Neuronal stem cell (in vitro differentiated cells): ENCODE data around the gene XXYLT1.

Experiments used
- DNase-seq: peaks from one replicate; pipeline ENCODE4 v3.0.0-alpha.2; 2013; ENCODE audit warnings: low spot score
- H2AFZ ChIP-seq: one replicate; pipeline ENCODE4 v1.6.1; 2013; ENCODE audit warnings: mild to moderate bottlenecking, low read length, inconsistent platforms
- H2AK5ac ChIP-seq: 2 replicates; pipeline ENCODE4 v1.6.1; 2013; ENCODE audit warnings: low read depth, mild to moderate bottlenecking, inconsistent platforms, low read length, moderate library complexity, mixed read lengths
- H2BK120ac ChIP-seq: 2 replicates; pipeline ENCODE4 v1.6.1; 2013; ENCODE audit warnings: low read depth, mild to moderate bottlenecking, inconsistent platforms, low read length, moderate library complexity, mixed read lengths
- H2BK12ac ChIP-seq: one replicate; pipeline ENCODE4 v1.6.1; 2013; ENCODE audit warnings: low read length, inconsistent platforms
- H2BK15ac ChIP-seq: 2 replicates; pipeline ENCODE4 v1.6.1; 2013; ENCODE audit warnings: mild to moderate bottlenecking, low read length, inconsistent platforms, mixed read lengths
- H2BK5ac ChIP-seq: one replicate; pipeline ENCODE4 v1.6.1; 2013; ENCODE audit warnings: inconsistent platforms, mild to moderate bottlenecking, low read length, moderate library complexity
- H3K14ac ChIP-seq: one replicate; pipeline ENCODE4 v1.6.1; 2013; ENCODE audit warnings: low read length, inconsistent platforms
- H3K18ac ChIP-seq: 2 replicates; pipeline ENCODE4 v1.6.1; 2013; ENCODE audit warnings: low read length, inconsistent platforms
- H3K23ac ChIP-seq: 2 replicates; pipeline ENCODE4 v1.6.1; 2013; ENCODE audit warnings: low read depth, mild to moderate bottlenecking, mixed read lengths, low read length, inconsistent platforms; ENCODE audit not compliant: poor library complexity
- H3K27ac ChIP-seq: replicated peaks from 3 replicates; pipeline ENCODE4 v1.5.1; 2013; ENCODE audit warnings: low read length, inconsistent platforms
- H3K27me3 ChIP-seq, 3 experiments: 2 replicates each; pipeline ENCODE4 v1.6.1; 2013; ENCODE audit warnings: low read length in 3 of 3, mild to moderate bottlenecking in 2 of 3, inconsistent platforms in 1 of 3, low read depth in 1 of 3, mixed read lengths in 1 of 3, moderate library complexity in 1 of 3; ENCODE audit not compliant: control insufficient read depth in 3 of 3, insufficient read depth in 3 of 3
- H3K36me3 ChIP-seq, 2 donors: replicated peaks in 1 of 2; 2 replicates each; pipeline ENCODE4 v1.6.1; 2013; ENCODE audit warnings: low read length in 2 of 2; ENCODE audit not compliant: control insufficient read depth in 2 of 2, insufficient read depth in 2 of 2
- H3K4ac ChIP-seq: 2 replicates; pipeline ENCODE4 v1.6.1; 2013; ENCODE audit warnings: inconsistent platforms, mild to moderate bottlenecking, low read length, moderate library complexity
- H3K4me1 ChIP-seq, 2 donors: 1 replicate in 1 of 2; 2 replicates in 1 of 2; pipeline ENCODE4 v1.6.1; 2013; ENCODE audit warnings: low read length in 2 of 2, low read depth in 1 of 2; ENCODE audit not compliant: control insufficient read depth in 2 of 2, insufficient read depth in 1 of 2
- H3K4me2 ChIP-seq: one replicate; pipeline ENCODE4 v1.6.1; 2013; ENCODE audit warnings: mild to moderate bottlenecking, low read length, inconsistent platforms; ENCODE audit not compliant: insufficient read depth, poor library complexity, severe bottlenecking
- H3K4me3 ChIP-seq, 2 donors: 2 replicates each; pipeline ENCODE4 v1.5.1; 2013; ENCODE audit warnings: low read length in 2 of 2, mild to moderate bottlenecking in 2 of 2, inconsistent platforms in 1 of 2, moderate library complexity in 1 of 2
- H3K79me1 ChIP-seq: one replicate; pipeline ENCODE4 v1.6.1; 2013; ENCODE audit warnings: low read depth, mild to moderate bottlenecking, inconsistent platforms, low read length, moderate library complexity
- H3K9ac ChIP-seq: one replicate; pipeline ENCODE4 v1.6.1; 2013; ENCODE audit warnings: mild to moderate bottlenecking, low read depth, low read length, inconsistent platforms; ENCODE audit not compliant: poor library complexity
- H3K9me3 ChIP-seq, 2 donors: replicated peaks in 1 of 2; 2 replicates each; pipeline versions ENCODE3 to v1.6.1; 2013; ENCODE audit warnings: low read length in 2 of 2, mild to moderate bottlenecking in 2 of 2, inconsistent platforms in 1 of 2, low read depth in 1 of 2, mixed read lengths in 1 of 2, moderate library complexity in 1 of 2; ENCODE audit not compliant: control insufficient read depth in 2 of 2, insufficient read depth in 1 of 2
- H4K8ac ChIP-seq: one replicate; pipeline ENCODE4 v1.6.1; 2013; ENCODE audit warnings: low read depth, mild to moderate bottlenecking, inconsistent platforms, low read length, moderate library complexity
- H4K91ac ChIP-seq: one replicate; pipeline ENCODE4 v1.6.1; 2013; ENCODE audit warnings: low read length, low read depth, mild to moderate bottlenecking, inconsistent platforms; ENCODE audit not compliant: poor library complexity
- WGBS, 2 donors: extraction: QIAGEN DNeasy Blood & Tissue Kit; methylation state at CpG; one replicate each; pipeline ENCODE4 v1.1.7; 2013; ENCODE audit warnings: missing lambda C conversion rate in 2 of 2, mixed read lengths in 1 of 2; ENCODE audit not compliant: insufficient read length in 2 of 2, insufficient replicate concordance in 1 of 2; ENCODE audit errors: extremely low coverage in 2 of 2; 5-methylcytosine and 5-hydroxymethylcytosine counted together

The XXYLT1 gene

DNA sequence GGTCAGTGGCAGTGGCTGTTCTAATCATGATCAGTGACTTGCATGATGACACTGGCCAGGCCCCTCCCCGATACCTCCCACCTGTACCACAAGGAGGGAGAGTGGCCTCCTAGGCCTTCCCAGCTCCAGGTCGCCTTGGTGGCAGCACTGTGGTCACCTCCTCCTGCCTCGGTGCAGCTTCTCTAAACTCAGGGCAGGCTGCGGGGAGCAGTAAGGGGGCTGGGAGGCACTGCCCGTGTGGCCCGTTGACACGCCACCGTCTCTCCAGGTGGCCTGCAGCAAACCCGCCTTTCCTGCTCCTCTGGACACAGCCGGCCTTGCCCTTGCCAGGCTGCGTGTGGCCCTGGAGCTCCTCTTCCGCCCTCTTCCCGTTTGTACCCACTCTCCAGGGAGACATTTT, 184.1 kb downstream of the XXYLT1 start:
- no peak for DNase-seq
- Histone ChIP-seq H3K4me2 (no peak overlapping the region), H3K23ac (peak overlapping the region; percentile 89), H3K4ac (no peak overlapping the region), H3K79me1 (peaks cover 1% of the 10 kb centered on the region), H3K9ac (no peak overlapping the region), H2BK15ac (peak overlapping the region; percentile 87), H3K27me3 (no peaks in the 10 kb centered on the region), H4K91ac (peak overlapping the region; percentile 93), H3K27ac (no peak overlapping the region), H2BK120ac (peak overlapping the region; percentile 72), H2AFZ (no peak overlapping the region), H3K36me3 (no peaks in the 10 kb centered on the region), H3K18ac (peak overlapping the region; percentile 85), H3K4me1 (peaks cover 18 to 19% of the 10 kb centered on the region in 2 donors), H2BK5ac (peak overlapping the region; percentile 57), H3K14ac (no peak overlapping the region), H2AK5ac (peak overlapping the region; percentile 90), H3K9me3 (no peaks in the 10 kb centered on the region), H4K8ac (no peak overlapping the region), H3K4me3 (no peak overlapping the region), H2BK12ac (peak overlapping the region; percentile 44)
- WGBS, 2 donors = no CpG with 5 or more reads among the region's 13 CpGs

DNA sequence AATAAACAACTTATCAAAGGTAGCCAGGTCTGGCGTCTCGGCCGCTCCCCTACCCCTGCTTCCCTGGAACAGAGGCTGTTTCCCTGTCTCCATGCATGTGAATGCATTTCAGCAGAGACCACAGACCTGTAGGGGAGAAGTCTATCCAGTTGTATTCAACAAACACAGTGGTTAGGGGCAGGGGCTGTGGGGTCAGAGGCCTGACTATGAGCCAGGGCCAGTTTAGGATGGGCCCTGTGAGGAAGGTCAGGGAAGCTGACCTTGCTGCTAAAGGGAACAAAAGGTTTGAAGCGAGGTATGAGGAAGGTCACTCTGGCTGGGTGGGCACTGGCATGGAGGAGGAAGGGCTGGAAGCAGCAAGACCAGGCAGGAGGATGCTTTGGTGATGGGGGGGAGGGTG, 184.6 kb downstream of the XXYLT1 start:
- Histone ChIP-seq H2BK5ac (no peak overlapping the region), H2AFZ (no peak overlapping the region), H2BK12ac (no peak overlapping the region), H2BK15ac (no peak overlapping the region), H2AK5ac (no peak overlapping the region), H3K27me3 (no peaks in the 10 kb centered on the region), H3K9ac (no peak overlapping the region), H3K4ac (no peak overlapping the region), H2BK120ac (no peak overlapping the region), H3K4me1 (peaks cover 18 to 19% of the 10 kb centered on the region in 2 donors), H3K79me1 (peaks cover 1% of the 10 kb centered on the region), H4K91ac (no peak overlapping the region), H4K8ac (no peak overlapping the region), H3K4me3 (no peak overlapping the region), H3K27ac (no peak overlapping the region), H3K9me3 (no peaks in the 10 kb centered on the region), H3K18ac (no peak overlapping the region), H3K23ac (no peak overlapping the region), H3K36me3 (no peaks in the 10 kb centered on the region), H3K14ac (no peak overlapping the region), H3K4me2 (no peak overlapping the region)
- no peak for DNase-seq
- no CpG with 5 or more reads among the region's 4 CpGs for WGBS, 2 donors

DNA sequence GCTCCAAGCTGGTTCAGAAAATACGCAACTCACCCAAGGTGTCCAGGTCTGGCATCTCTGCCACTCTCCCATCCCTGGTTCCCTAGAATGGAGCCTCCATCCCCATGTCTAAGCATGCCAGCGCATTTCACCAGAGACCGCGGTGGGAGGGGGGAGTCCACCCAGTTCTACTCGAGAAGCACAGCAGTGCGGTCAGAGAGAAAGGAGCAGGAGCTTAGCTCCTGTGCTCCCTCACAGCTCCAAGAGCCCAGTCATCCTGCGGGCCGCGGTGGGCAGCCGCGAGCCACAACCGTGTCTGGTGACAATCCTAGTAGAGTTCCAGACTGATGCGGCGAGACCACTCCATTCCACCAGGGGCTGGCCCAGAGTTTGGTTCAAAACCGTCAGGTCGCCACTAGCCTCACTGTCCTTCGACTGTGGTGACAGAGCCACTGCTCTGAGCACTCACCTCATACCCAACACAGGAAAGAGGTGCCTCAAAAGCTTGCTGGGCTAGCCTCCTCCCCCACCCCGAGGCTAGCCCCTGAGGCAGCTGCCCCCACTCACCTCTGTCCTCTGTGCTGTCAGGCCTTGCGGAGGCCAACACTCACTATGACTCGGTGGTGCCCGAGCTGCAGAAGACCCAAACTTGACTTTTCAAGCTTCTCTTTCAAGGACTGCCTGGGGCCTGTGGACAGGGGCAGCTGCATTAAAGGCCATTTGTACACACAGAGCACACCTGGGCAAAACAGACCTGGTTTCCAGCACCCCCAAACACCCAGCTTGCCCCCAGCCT, 185.4 kb downstream of the XXYLT1 start:
- Histone ChIP-seq H3K9me3 (no peaks in the 10 kb centered on the region), H2BK5ac (no peak overlapping the region), H2BK12ac (no peak overlapping the region), H3K18ac (peak overlapping the region; percentile 23), H3K27me3 (no peaks in the 10 kb centered on the region), H2BK15ac (no peak overlapping the region), H2BK120ac (no peak overlapping the region), H3K4me2 (no peak overlapping the region), H4K8ac (no peak overlapping the region), H2AFZ (no peak overlapping the region), H4K91ac (no peak overlapping the region), H3K36me3 (no peaks in the 10 kb centered on the region), H3K27ac (no peak overlapping the region), H3K9ac (no peak overlapping the region), H3K79me1 (peaks cover 1% of the 10 kb centered on the region), H3K4me3 (no peak overlapping the region), H3K4ac (no peak overlapping the region), H3K4me1 (peaks cover 19 to 21% of the 10 kb centered on the region in 2 donors), H2AK5ac (peak overlapping the region; percentile 65), H3K14ac (no peak overlapping the region), H3K23ac (no peak overlapping the region)
- no CpG with 5 or more reads among the region's 21 CpGs for WGBS, 2 donors
- no peak for DNase-seq

DNA sequence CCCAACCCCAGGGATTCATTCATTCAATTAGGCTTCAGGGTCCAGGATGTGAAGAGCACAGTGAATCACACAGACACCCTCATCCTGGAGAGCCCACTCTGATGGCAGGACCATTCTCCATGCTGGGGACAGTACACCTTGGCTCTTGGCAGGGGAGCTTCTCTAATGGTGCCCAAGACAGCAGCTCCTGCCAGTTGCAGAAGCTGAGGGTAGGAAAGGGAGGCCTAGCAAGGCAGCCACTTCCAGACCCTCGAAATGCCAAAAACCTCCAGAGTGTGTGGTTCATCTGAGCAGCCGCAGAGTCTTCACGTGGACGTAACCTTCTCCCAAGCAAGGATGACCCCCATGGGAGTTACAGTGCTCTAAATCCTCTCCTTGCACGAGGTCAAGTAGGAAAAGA, 186.2 kb downstream of the XXYLT1 start:
- Histone ChIP-seq H4K91ac (no peak overlapping the region), H3K79me1 (peaks cover 1% of the 10 kb centered on the region), H3K9ac (no peak overlapping the region), H2BK12ac (no peak overlapping the region), H4K8ac (no peak overlapping the region), H3K4me2 (no peak overlapping the region), H3K23ac (no peak overlapping the region), H2BK15ac (no peak overlapping the region), H3K4me1 (peaks cover 26 to 28% of the 10 kb centered on the region in 2 donors), H3K27me3 (no peaks in the 10 kb centered on the region), H2AFZ (no peak overlapping the region), H3K4ac (no peak overlapping the region), H3K27ac (no peak overlapping the region), H2BK120ac (no peak overlapping the region), H3K36me3 (no peaks in the 10 kb centered on the region), H3K14ac (no peak overlapping the region), H3K18ac (no peak overlapping the region), H2AK5ac (no peak overlapping the region), H3K9me3 (no peaks in the 10 kb centered on the region), H3K4me3 (no peak overlapping the region), H2BK5ac (no peak overlapping the region)
- no peak for DNase-seq
- WGBS, 2 donors = no CpG with 5 or more reads among the region's 5 CpGs
